K562 (cell line): ENCODE results near the gene ELOB. TPM values are rescaled to one million over a fixed set of nuclear protein-coding genes. Genes with fewer than 3 reads are reported as not detected.
A peak's percentile ranks its signal among the peaks of the same experiment; 100 is the strongest.

ENCODE experiments used
- ARID4B ChIP-seq: sonication (generic); formaldehyde crosslinking; IDR thresholded peaks from 2 replicates; pipeline ENCODE4 v1.8.0; 2022; ENCODE audit warnings: mild to moderate bottlenecking, missing genetic modification reagents
- ATF1 ChIP-seq, 2 experiments: fragments of 450-650 bp in 1 of 2; IDR thresholded peaks; 2 replicates each; pipeline ENCODE4 v1.6.1; 2016; ENCODE audit warnings: missing compliant biosample characterization in 1 of 2, missing genetic modification characterization in 1 of 2
- CC2D1A ChIP-seq: fragments of 450-650 bp; IDR thresholded peaks from 2 replicates; pipeline ENCODE4 v1.6.1; 2017; ENCODE audit warnings: mild to moderate bottlenecking
- CXXC5 ChIP-seq: fragments of 250-450 bp; sonication (Bioruptor Pico); IDR thresholded peaks from 2 replicates; pipeline ENCODE4 v1.8.0; 2022; ENCODE audit warnings: inconsistent platforms, mild to moderate bottlenecking, moderate library complexity
- HDAC8 ChIP-seq: fragments of 450-650 bp; IDR thresholded peaks from 2 replicates; pipeline ENCODE4 v1.6.1; 2016; ENCODE audit warnings: mild to moderate bottlenecking, missing genetic modification characterization, moderate library complexity, missing compliant biosample characterization
- SP1 ChIP-seq: sonication (generic); formaldehyde crosslinking; IDR thresholded peaks from 2 replicates; pipeline ENCODE4 v1.8.1; 2022; ENCODE audit warnings: mild to moderate bottlenecking, missing genetic modification reagents
- SREBF2 ChIP-seq: sonication (generic); formaldehyde crosslinking; IDR thresholded peaks from 2 replicates; pipeline ENCODE4 v1.4.0; 2020; ENCODE audit warnings: mild to moderate bottlenecking, missing genetic modification reagents
- ZNF165 ChIP-seq: fragments of 250-450 bp; sonication (Bioruptor Pico); IDR thresholded peaks from 2 replicates; pipeline ENCODE4 v1.4.0; 2020; ENCODE audit warnings: borderline replicate concordance
- polyA plus RNA-seq, 8 experiments: library from polyadenylated mRNA; depleted of rRNA in 4 of 8; stranded (reverse) in 5 of 8; unstranded in 3 of 8; fragments of >200 nt; fragmentation: Nextera tagmentation in 2 of 8; fragmentation: Illumina TruSeq in 1 of 8; extraction: Ambion mirVana in 2 of 8; extraction: Trizol in 1 of 8; gene quantifications; 2 replicates each; pipeline versions ENCODE4 v1.2.1 to v1.2.3, GENCODE V29; 2011 to 2014; ENCODE audit warnings: inconsistent platforms in 1 of 8, missing spikeins in 1 of 8
- total RNA-seq, 7 experiments: library from RNA; depleted of rRNA in 6 of 7; stranded (reverse); fragments of >200 nt in 6 of 7; fragmentation: Illumina TruSeq in 2 of 7; extraction: Trizol in 2 of 7; gene quantifications; 2 replicates each; pipeline versions ENCODE4 v1.2.1 to v1.2.3, GENCODE V29; 2011 to 2021; ENCODE audit warnings: low replicate concordance in 1 of 7
- TF ChIP-seq, protein P1 (sequence below), 2 experiments: fragments of 450-650 bp in 1 of 2; sonication (generic) in 1 of 2; formaldehyde crosslinking in 1 of 2; IDR thresholded peaks; 2 replicates each; pipeline versions ENCODE4 v1.7.1 to v1.9.0; 2016 to 2022; ENCODE audit warnings: inconsistent platforms in 1 of 2, mild to moderate bottlenecking in 1 of 2, missing genetic modification reagents in 1 of 2
- TF ChIP-seq, protein P2 (sequence below), 3 experiments: fragments of 200-800 bp in 1 of 3; sonication (Bioruptor generic) in 1 of 3; sonication (generic) in 1 of 3; formaldehyde crosslinking in 1 of 3; IDR thresholded peaks; 2 replicates each; pipeline versions ENCODE4 v1.6.1 to v1.8.0; 2016 to 2022; ENCODE audit warnings: mild to moderate bottlenecking in 2 of 3, missing compliant biosample characterization in 2 of 3, missing genetic modification characterization in 2 of 3, missing genetic modification reagents in 1 of 3

ELOB gene
- total and polyA plus RNA-seq, 9 of the 15 experiments (the other 6 are each of a cell fraction or from before 2014, with no cell fraction given) = 63.2 to 791 (median 237) TPM

DNA sequence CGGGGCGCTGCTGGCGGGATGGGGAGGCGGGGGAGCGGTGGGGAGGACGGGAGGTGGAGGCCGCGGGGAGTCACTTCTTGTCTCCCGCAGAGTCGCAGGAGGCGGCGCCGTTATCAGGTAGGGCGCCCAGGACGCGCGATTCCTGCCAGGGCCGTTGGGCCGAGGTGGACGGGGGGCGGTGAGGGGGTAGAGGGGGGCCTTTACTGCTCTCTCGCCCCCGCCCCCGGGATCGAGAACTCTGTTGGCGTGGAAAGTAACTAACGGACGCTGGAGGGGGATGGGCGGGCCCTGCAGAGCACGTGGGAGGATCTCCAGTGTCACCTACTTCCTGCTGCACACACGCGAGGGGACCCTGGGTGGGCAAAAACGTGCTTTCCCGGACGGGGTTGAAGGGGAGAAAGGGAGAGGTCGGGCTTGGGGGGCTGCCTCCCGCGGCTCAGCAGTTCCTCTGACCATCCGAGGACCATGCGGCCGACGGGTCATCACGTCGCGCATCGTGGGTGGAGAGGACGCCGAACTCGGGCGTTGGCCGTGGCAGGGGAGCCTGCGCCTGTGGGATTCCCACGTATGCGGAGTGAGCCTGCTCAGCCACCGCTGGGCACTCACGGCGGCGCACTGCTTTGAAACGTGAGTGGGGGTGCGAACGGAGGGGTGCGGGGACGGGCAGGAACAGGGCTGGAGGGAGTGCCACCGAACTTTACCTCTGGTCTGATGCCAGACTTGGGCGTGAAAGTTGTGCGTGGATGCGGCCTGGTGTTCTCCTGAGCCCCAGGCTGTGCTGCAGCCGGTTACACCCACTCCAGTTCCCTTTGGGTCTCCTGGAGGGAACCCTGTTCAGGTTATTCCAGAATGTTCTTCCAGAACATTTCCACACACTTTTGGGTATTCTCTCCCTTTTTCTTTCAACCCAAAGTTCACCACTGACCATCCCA is 40.5 kb upstream of the ELOB start (continued):
- TF ChIP-seq, protein P1, sequence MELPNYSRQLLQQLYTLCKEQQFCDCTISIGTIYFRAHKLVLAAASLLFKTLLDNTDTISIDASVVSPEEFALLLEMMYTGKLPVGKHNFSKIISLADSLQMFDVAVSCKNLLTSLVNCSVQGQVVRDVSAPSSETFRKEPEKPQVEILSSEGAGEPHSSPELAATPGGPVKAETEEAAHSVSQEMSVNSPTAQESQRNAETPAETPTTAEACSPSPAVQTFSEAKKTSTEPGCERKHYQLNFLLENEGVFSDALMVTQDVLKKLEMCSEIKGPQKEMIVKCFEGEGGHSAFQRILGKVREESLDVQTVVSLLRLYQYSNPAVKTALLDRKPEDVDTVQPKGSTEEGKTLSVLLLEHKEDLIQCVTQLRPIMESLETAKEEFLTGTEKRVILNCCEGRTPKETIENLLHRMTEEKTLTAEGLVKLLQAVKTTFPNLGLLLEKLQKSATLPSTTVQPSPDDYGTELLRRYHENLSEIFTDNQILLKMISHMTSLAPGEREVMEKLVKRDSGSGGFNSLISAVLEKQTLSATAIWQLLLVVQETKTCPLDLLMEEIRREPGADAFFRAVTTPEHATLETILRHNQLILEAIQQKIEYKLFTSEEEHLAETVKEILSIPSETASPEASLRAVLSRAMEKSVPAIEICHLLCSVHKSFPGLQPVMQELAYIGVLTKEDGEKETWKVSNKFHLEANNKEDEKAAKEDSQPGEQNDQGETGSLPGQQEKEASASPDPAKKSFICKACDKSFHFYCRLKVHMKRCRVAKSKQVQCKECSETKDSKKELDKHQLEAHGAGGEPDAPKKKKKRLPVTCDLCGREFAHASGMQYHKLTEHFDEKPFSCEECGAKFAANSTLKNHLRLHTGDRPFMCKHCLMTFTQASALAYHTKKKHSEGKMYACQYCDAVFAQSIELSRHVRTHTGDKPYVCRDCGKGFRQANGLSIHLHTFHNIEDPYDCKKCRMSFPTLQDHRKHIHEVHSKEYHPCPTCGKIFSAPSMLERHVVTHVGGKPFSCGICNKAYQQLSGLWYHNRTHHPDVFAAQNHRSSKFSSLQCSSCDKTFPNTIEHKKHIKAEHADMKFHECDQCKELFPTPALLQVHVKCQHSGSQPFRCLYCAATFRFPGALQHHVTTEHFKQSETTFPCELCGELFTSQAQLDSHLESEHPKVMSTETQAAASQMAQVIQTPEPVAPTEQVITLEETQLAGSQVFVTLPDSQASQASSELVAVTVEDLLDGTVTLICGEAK (IDR thresholded peaks at IDR 0.05) = peak; percentile 49
- TF ChIP-seq, protein P1 (CRISPR knock-in tag; IDR thresholded peaks at IDR 0.05) = no peak
- TF ChIP-seq, protein P2, sequence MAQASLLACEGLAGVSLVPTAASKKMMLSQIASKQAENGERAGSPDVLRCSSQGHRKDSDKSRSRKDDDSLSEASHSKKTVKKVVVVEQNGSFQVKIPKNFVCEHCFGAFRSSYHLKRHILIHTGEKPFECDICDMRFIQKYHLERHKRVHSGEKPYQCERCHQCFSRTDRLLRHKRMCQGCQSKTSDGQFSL (CRISPR knock-in tag; IDR thresholded peaks at IDR 0.05) = peak; percentile 91
- TF ChIP-seq, protein P2 (tag; IDR thresholded peaks at IDR 0.05) = no peak
- TF ChIP-seq CC2D1A (0 out of 2 replicates have a peak, but pooled peaks have one; percentile 16), HDAC8 (tag) (0 out of 2 replicates have a peak, but pooled peaks have one; percentile 35), CXXC5 (peak; percentile 8; the same call in 1 of the 2 replicates), ATF1 (CRISPR knock-in tag; IDR thresholded peaks at IDR 0.05) (no peak), ATF1 (tag; IDR thresholded peaks at IDR 0.05) (peak; percentile 48), SP1 (CRISPR knock-in tag) (peak; percentile 31; the same call in 1 of the 2 replicates), ZNF165 (no peak), SREBF2 (CRISPR knock-in tag) (no peak), ARID4B (CRISPR knock-in tag) (peak; percentile 66)
